Mesenchymal stem cell (in vitro differentiated cells and primary cell): Measurements from ENCODE around the gene FYN.

Source experiments
- DNase-seq: peaks from one replicate; pipeline ENCODE4 v3.0.0-alpha.2; 2013
- H2AFZ ChIP-seq: one replicate; pipeline ENCODE4 v1.6.1; 2013; ENCODE audit warnings: low read depth, mild to moderate bottlenecking, control low read depth, inconsistent platforms, low read length, moderate library complexity
- H2AK5ac ChIP-seq: 2 replicates; pipeline ENCODE4 v1.6.1; 2013; ENCODE audit warnings: low read length, moderate library complexity, mild to moderate bottlenecking, inconsistent platforms; ENCODE audit not compliant: severe bottlenecking
- H2BK120ac ChIP-seq: one replicate; pipeline ENCODE4 v1.6.1; 2013; ENCODE audit warnings: low read depth, mild to moderate bottlenecking, inconsistent platforms, low read length, moderate library complexity
- H2BK12ac ChIP-seq, 2 experiments: one replicate each; pipeline ENCODE4 v1.6.1; 2013; ENCODE audit warnings: inconsistent platforms in 2 of 2, low read length in 2 of 2, mild to moderate bottlenecking in 2 of 2, moderate library complexity in 2 of 2, control low read depth in 1 of 2
- H2BK15ac ChIP-seq: one replicate; pipeline ENCODE4 v1.6.1; 2013; ENCODE audit warnings: mild to moderate bottlenecking, low read depth, inconsistent platforms; ENCODE audit not compliant: poor library complexity, severe bottlenecking
- H2BK5ac ChIP-seq: 2 replicates; pipeline ENCODE4 v1.6.1; 2013; ENCODE audit warnings: low read depth, mild to moderate bottlenecking, low read length, control low read depth, inconsistent platforms; ENCODE audit not compliant: poor library complexity, severe bottlenecking
- H3K14ac ChIP-seq, 2 experiments: one replicate each; pipeline ENCODE4 v1.6.1; 2013; ENCODE audit warnings: inconsistent platforms in 2 of 2, low read length in 2 of 2, control low read depth in 1 of 2, mild to moderate bottlenecking in 1 of 2, moderate library complexity in 1 of 2
- H3K18ac ChIP-seq, 2 experiments: one replicate each; pipeline ENCODE4 v1.6.1; 2013; ENCODE audit warnings: inconsistent platforms in 2 of 2, low read length in 2 of 2, control low read depth in 1 of 2, low read depth in 1 of 2, mild to moderate bottlenecking in 1 of 2
- H3K23ac ChIP-seq, 2 experiments: one replicate each; pipeline ENCODE4 v1.6.1; 2013; ENCODE audit warnings: inconsistent platforms in 2 of 2, low read length in 2 of 2, mild to moderate bottlenecking in 2 of 2, moderate library complexity in 2 of 2, control low read depth in 1 of 2
- H3K27ac ChIP-seq: 2 replicates; pipeline ENCODE4 v1.5.1; 2013; ENCODE audit warnings: mild to moderate bottlenecking, moderate library complexity, low read length, control low read depth, inconsistent platforms; ENCODE audit not compliant: poor library complexity, severe bottlenecking
- H3K27me3 ChIP-seq, 2 experiments: 2 replicates each; pipeline versions ENCODE4 v1.6.1 to v1.7.0; 2013; ENCODE audit warnings: low read length in 2 of 2, mild to moderate bottlenecking in 2 of 2, moderate library complexity in 2 of 2, control low read depth in 1 of 2, inconsistent platforms in 1 of 2; ENCODE audit not compliant: control insufficient read depth in 1 of 2, insufficient read depth in 1 of 2
- H3K36me3 ChIP-seq, 2 experiments: 2 replicates each; pipeline versions ENCODE4 v1.6.1 to v1.7.0; 2013; ENCODE audit warnings: low read length in 2 of 2, control low read depth in 1 of 2, inconsistent platforms in 1 of 2, low read depth in 1 of 2, mild to moderate bottlenecking in 1 of 2; ENCODE audit not compliant: insufficient read depth in 2 of 2, control insufficient read depth in 1 of 2
- H3K4ac ChIP-seq, 2 experiments: one replicate each; pipeline ENCODE4 v1.6.1; 2013; ENCODE audit warnings: inconsistent platforms in 2 of 2, low read length in 2 of 2, mild to moderate bottlenecking in 2 of 2, moderate library complexity in 2 of 2, control low read depth in 1 of 2, low read depth in 1 of 2
- H3K4me1 ChIP-seq: 2 replicates; pipeline ENCODE4 v1.6.1; 2013; ENCODE audit warnings: low read depth, low read length, control low read depth; ENCODE audit not compliant: control insufficient read depth, insufficient read depth
- H3K4me2 ChIP-seq: 2 replicates; pipeline ENCODE4 v1.6.1; 2013; ENCODE audit warnings: low read length, mild to moderate bottlenecking, inconsistent platforms; ENCODE audit not compliant: poor library complexity, severe bottlenecking
- H3K4me3 ChIP-seq, 2 experiments: 2 replicates each; pipeline versions ENCODE4 v1.5.1 to v1.7.0; 2013; ENCODE audit warnings: low read length in 2 of 2, mild to moderate bottlenecking in 2 of 2, control low read depth in 1 of 2, low read depth in 1 of 2; ENCODE audit not compliant: insufficient read depth in 1 of 2
- H3K79me1 ChIP-seq: replicated peaks from 2 replicates; pipeline ENCODE4 v1.6.1; 2013; ENCODE audit warnings: mild to moderate bottlenecking, control low read depth, low read length, inconsistent platforms; ENCODE audit not compliant: poor library complexity, severe bottlenecking
- H3K9ac ChIP-seq: 2 replicates; pipeline ENCODE4 v1.7.0; 2013; ENCODE audit warnings: mild to moderate bottlenecking, low read length, moderate library complexity
- H3K9me3 ChIP-seq: 2 replicates; pipeline ENCODE4 v1.7.0; 2013; ENCODE audit warnings: mild to moderate bottlenecking, low read length; ENCODE audit not compliant: control insufficient read depth
- H4K8ac ChIP-seq: one replicate; pipeline ENCODE4 v1.6.1; 2013; ENCODE audit warnings: inconsistent platforms, mild to moderate bottlenecking, low read length, moderate library complexity
- H4K91ac ChIP-seq: one replicate; pipeline ENCODE4 v1.6.1; 2013; ENCODE audit warnings: mild to moderate bottlenecking, low read length, inconsistent platforms
- WGBS: methylation state at CpG from one replicate; pipeline ENCODE4 v1.1.7; 2013; ENCODE audit warnings: mixed read lengths; 5-methylcytosine and 5-hydroxymethylcytosine counted together

FYN gene

DNA sequence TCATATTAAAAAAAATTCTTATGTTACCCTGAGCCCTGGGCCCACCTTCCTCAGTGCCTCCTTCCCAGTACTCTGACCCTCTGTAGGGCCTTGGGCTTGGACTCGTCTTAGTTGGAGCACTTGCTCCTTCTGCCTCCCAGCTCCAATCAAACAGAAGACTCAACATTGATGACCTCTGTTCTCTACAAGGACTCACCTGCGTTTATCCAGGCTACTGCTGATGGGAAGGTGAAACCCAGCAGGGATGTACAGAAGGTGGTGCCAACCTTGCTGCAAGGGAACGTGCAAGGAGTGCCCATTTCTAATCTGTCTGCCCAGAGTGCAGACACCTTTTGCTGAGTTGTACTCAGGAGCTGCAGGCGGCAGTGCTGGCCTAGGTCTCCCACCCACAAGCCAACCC lies 38.9 kb downstream of the FYN start:
- no peak for DNase-seq
- Histone ChIP-seq H2AFZ (no peak overlapping the region), H3K14ac (no peak overlapping the region), H2BK12ac (peak overlapping the region in 1 of 2 experiments; percentile 59), H3K9ac (no peak overlapping the region), H3K9me3 (no peaks in the 10 kb centered on the region), H4K91ac (peak overlapping the region; percentile 30), H3K4ac (no peak overlapping the region), H3K27me3 (no peaks in the 10 kb centered on the region), H3K23ac (no peak overlapping the region), H2AK5ac (no peak overlapping the region), H4K8ac (peak overlapping the region; percentile 24), H3K4me1 (peaks cover 1% of the 10 kb centered on the region), H3K27ac (no peak overlapping the region), H3K36me3 (peaks cover 4 to 24% of the 10 kb centered on the region in 2 experiments), H2BK15ac (no peak overlapping the region), H3K18ac (no peak overlapping the region), H2BK5ac (no peak overlapping the region), H3K79me1 (peaks cover 13% of the 10 kb centered on the region), H3K4me3 (no peak overlapping the region), H2BK120ac (no peak overlapping the region), H3K4me2 (no peak overlapping the region)
- 97% methylated on average over 4 of the region's 4 CpGs for WGBS

DNA sequence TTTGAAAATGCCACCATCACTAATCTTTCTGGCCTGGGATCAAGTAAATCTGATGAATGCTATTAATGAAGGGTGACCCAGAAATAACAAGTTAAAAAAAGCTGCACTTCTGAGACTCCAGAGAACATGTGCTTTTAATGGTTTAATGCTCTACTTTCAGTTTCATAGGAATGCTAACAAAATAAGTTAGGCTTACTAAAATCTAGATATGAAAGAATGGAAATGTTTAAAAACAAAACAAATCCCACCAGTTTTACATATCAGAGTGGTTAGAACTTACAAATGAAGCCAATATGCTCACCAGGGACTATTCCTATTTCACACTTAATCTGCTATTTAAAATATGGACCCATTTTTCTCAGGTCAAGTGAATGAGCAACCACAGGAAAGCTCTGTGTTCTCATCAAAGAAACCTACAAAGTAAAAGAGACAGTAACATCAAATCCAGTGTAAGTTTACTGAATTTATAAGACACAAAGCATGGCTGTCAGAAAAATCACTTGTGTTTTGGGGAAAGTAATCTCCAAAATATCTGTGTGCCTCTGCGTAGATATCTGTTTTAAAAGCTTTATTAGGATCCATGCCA lies 40.3 kb downstream of the FYN start:
- peaks cover 14% of the 10 kb centered on the region for H3K79me1 ChIP-seq
- peak overlapping the region in 1 of 2 experiments; percentile 47 for H3K18ac ChIP-seq
- H3K36me3 ChIP-seq: peaks cover 4 to 21% of the 10 kb centered on the region in 2 experiments
- H3K4me3 ChIP-seq: peak overlapping the region in 1 of 2 experiments; percentile 54
- no peak overlapping the region for H2BK12ac ChIP-seq
- H2BK15ac ChIP-seq: no peak overlapping the region
- H3K9ac ChIP-seq: peak overlapping the region; percentile 62
- 100% methylated on average over 1 of the region's 1 CpG for WGBS
- H2AK5ac ChIP-seq: peak overlapping the region; percentile 58
- no peak overlapping the region for H3K23ac ChIP-seq
- H4K91ac ChIP-seq: no peak overlapping the region
- no peak overlapping the region for H2AFZ ChIP-seq
- H4K8ac ChIP-seq: no peak overlapping the region
- H3K9me3 ChIP-seq: no peaks in the 10 kb centered on the region
- H3K27ac ChIP-seq: no peak overlapping the region
- no peaks in the 10 kb centered on the region for H3K27me3 ChIP-seq
- no peak overlapping the region for H3K4me2 ChIP-seq
- no peak overlapping the region for H2BK120ac ChIP-seq
- peaks cover 1% of the 10 kb centered on the region for H3K4me1 ChIP-seq
- no peak overlapping the region for H3K4ac ChIP-seq
- H2BK5ac ChIP-seq: no peak overlapping the region
- H3K14ac ChIP-seq: no peak overlapping the region
- DNase-seq: no peak

DNA sequence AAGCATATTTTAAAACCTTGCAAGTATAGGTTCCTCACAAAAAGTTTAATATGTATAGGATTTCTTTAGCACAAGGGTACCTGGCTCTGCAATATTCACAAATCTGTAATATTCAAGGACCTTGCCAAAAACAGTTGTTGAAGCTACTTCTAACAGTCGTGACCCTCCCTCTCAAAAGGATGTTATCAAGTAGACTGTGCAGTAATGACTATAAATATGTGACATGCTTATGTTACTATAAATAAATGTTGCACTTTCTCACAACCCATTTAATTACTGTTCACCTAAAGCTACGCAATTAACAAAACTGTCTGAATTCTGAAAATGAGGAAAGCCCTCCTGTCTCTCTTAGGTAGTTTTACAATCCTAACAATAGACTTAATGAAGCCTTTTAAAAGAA lies 41.8 kb downstream of the FYN start:
- no peak overlapping the region for H3K27ac ChIP-seq
- H3K18ac ChIP-seq: no peak overlapping the region
- H2AK5ac ChIP-seq: no peak overlapping the region
- no peak overlapping the region for H2BK12ac ChIP-seq
- no peaks in the 10 kb centered on the region for H3K27me3 ChIP-seq
- no peak overlapping the region for H2BK120ac ChIP-seq
- no peak overlapping the region for H2BK15ac ChIP-seq
- H4K91ac ChIP-seq: no peak overlapping the region
- DNase-seq: no peak
- H3K9ac ChIP-seq: no peak overlapping the region
- peaks cover 4 to 17% of the 10 kb centered on the region in 2 experiments for H3K36me3 ChIP-seq
- no CpG with 5 or more reads among the region's 2 CpGs for WGBS
- no peak overlapping the region for H2AFZ ChIP-seq
- H3K4ac ChIP-seq: no peak overlapping the region
- H4K8ac ChIP-seq: no peak overlapping the region
- no peak overlapping the region for H3K23ac ChIP-seq
- H3K9me3 ChIP-seq: no peaks in the 10 kb centered on the region
- peaks cover 1% of the 10 kb centered on the region for H3K4me1 ChIP-seq
- H3K4me3 ChIP-seq: no peak overlapping the region
- H3K79me1 ChIP-seq: peaks cover 10% of the 10 kb centered on the region
- H3K14ac ChIP-seq: no peak overlapping the region
- no peak overlapping the region for H3K4me2 ChIP-seq
- no peak overlapping the region for H2BK5ac ChIP-seq

DNA sequence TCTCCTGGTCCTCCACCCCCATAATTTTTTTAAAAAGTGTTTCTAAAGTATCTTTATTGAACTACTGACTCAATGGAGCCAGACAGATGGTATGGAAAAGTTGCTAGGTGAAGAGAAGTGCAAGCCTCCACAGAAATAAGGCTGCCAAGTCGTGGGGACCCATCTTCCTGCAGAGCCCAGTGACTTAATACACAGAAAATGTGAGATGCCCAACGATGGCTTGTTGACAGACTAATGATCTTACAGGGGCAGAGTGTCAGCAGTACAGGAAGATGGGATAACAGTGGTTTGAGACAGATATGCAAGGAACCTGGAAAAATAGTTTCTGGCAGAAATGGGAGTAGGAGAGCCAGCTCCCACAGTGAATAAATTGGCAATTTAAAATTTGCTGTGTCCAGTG lies 43.3 kb downstream of the FYN start:
- no peak overlapping the region for H3K4me2 ChIP-seq
- H2AK5ac ChIP-seq: no peak overlapping the region
- no peak overlapping the region for H2BK5ac ChIP-seq
- peaks cover 10% of the 10 kb centered on the region for H3K79me1 ChIP-seq
- H2BK15ac ChIP-seq: no peak overlapping the region
- no peak overlapping the region for H4K91ac ChIP-seq
- H2AFZ ChIP-seq: no peak overlapping the region
- no peak overlapping the region for H3K4me3 ChIP-seq
- H3K18ac ChIP-seq: no peak overlapping the region
- no peak overlapping the region for H3K9ac ChIP-seq
- H3K36me3 ChIP-seq: peaks cover 4 to 13% of the 10 kb centered on the region in 2 experiments
- H3K27ac ChIP-seq: no peak overlapping the region
- peaks cover 4% of the 10 kb centered on the region for H3K4me1 ChIP-seq
- H2BK12ac ChIP-seq: no peak overlapping the region
- no peaks in the 10 kb centered on the region for H3K27me3 ChIP-seq
- no peak for DNase-seq
- no peaks in the 10 kb centered on the region for H3K9me3 ChIP-seq
- 14% methylated on average over 2 of the region's 2 CpGs for WGBS
- H3K4ac ChIP-seq: no peak overlapping the region
- no peak overlapping the region for H3K14ac ChIP-seq
- no peak overlapping the region for H2BK120ac ChIP-seq
- H3K23ac ChIP-seq: no peak overlapping the region
- no peak overlapping the region for H4K8ac ChIP-seq
